ENCODE measurements around the gene TET2. TPM values are rescaled to one million over a fixed set of nuclear protein-coding genes. Genes with fewer than 3 reads are reported as not detected.

Gene TET2
- total RNA-seq, 1 donor from 2014 or later = 23.3 TPM

DNA sequence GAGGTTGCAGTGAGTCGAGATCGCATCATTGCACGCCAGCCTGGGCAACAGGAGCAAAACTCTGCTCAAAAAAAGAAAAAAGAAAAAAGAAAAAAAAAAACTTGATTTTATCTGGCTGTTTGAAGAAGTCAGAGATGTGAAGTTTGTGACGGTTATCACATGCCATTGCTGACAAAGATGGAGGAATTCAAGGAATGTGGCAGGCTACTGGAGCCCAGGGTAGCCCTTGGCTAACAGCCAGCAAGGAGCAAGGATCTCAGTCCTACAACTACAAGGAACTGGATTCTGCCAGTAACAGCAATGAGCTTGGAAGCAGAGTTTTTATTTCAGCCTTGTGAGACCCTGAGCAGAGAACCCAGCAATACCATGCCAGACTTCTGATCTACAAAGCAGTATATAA lies 24.3 kb upstream of the TET2 start:
- TF ChIP-seq, protein P1, sequence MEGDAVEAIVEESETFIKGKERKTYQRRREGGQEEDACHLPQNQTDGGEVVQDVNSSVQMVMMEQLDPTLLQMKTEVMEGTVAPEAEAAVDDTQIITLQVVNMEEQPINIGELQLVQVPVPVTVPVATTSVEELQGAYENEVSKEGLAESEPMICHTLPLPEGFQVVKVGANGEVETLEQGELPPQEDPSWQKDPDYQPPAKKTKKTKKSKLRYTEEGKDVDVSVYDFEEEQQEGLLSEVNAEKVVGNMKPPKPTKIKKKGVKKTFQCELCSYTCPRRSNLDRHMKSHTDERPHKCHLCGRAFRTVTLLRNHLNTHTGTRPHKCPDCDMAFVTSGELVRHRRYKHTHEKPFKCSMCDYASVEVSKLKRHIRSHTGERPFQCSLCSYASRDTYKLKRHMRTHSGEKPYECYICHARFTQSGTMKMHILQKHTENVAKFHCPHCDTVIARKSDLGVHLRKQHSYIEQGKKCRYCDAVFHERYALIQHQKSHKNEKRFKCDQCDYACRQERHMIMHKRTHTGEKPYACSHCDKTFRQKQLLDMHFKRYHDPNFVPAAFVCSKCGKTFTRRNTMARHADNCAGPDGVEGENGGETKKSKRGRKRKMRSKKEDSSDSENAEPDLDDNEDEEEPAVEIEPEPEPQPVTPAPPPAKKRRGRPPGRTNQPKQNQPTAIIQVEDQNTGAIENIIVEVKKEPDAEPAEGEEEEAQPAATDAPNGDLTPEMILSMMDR (conservative IDR thresholded peaks at IDR 0.05) = no peak
- no peaks in the 10 kb centered on the region for H3K36me3 Mint-ChIP-seq (ENCODE audit: low read depth)
- no peaks in the 10 kb centered on the region for H3K9me3 Mint-ChIP-seq
- peaks cover 3% of the 10 kb centered on the region for H3K27me3 Mint-ChIP-seq (ENCODE audit: low read depth)
- DNase-seq (ENCODE audit: low read depth, low spot score) = no peak
- H3K27ac Mint-ChIP-seq (ENCODE audit: unreplicated experiment) = no peak overlapping the region
- H3K4me1 Mint-ChIP-seq = no peaks in the 10 kb centered on the region
- no peak overlapping the region for H3K4me3 Mint-ChIP-seq

DNA sequence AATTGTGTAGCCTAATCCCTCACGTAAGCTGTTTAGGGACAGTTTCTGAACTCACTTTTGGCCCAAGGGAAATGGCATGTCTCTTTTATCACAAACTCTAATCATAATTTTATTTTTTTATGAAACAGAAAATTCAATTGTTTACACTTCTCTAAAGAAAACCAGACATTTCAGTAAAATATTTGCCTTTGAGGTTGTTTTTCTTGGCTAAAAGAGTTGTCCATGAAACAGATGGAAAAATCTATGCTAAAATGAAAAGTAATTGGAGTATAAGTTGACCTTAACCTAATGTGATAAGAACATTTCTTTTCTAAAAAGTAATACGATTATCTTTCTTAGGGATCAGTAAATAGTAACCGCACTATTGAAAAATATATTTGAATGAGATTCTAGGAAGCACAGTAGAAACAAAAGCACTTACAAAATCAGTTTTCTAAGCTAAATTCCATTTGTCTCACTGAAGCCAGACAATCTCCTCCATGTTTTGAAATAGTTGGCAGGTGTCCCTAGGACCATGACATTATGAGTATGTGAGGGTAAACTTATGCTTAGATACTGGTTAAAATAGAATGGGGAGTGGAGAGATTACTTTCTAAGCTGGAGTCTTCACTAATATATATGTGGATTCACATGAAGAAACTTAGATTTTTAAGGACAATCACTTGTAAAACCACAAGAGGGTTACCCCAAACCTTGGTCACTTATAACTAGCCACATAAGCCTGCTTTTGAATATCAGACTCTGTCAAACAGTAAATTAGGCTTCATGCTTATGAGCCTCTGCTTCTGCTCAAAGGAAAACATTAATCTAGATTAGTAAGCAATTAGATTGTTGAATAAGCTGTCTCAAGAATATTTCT lies 20.1 kb upstream of the TET2 start:
- Mint-ChIP-seq H3K27me3 (ENCODE audit: low read depth) (no peaks in the 10 kb centered on the region), H3K4me1 (no peaks in the 10 kb centered on the region), H3K9me3 (no peaks in the 10 kb centered on the region)

DNA sequence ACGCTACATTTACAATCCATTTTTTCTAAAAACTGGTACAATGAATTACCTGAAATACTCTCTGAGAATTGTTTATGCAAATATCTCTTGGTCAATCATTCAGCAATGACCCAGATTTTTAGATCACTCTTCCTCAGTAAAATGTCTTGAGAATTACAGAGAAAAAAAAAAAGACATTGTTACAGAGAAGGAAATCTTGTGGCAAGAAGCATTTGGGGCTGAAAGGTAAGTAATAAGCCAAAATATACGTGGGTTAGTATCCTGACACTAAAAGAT lies 19.6 kb upstream of the TET2 start:
- Mint-ChIP-seq H3K4me1 (no peaks in the 10 kb centered on the region), H3K9me3 (no peaks in the 10 kb centered on the region), H3K27me3 (ENCODE audit: low read depth) (no peaks in the 10 kb centered on the region), H3K36me3 (ENCODE audit: low read depth) (no peaks in the 10 kb centered on the region), H3K27ac (ENCODE audit: unreplicated experiment) (no peak overlapping the region), H3K4me3 (no peak overlapping the region)
- TF ChIP-seq, protein P1 (conservative IDR thresholded peaks at IDR 0.05) = no peak
- no peak for DNase-seq (ENCODE audit: low read depth, low spot score)

More for the DNA sequence above, 20.1 kb upstream of the TET2 start:
- no peak overlapping the region for H3K27ac Mint-ChIP-seq (ENCODE audit: unreplicated experiment)
- no peak overlapping the region for H3K4me3 Mint-ChIP-seq
- TF ChIP-seq, protein P1 (conservative IDR thresholded peaks at IDR 0.05) = no peak
- no peak for DNase-seq (ENCODE audit: low read depth, low spot score)
- no peaks in the 10 kb centered on the region for H3K36me3 Mint-ChIP-seq (ENCODE audit: low read depth)

DNA sequence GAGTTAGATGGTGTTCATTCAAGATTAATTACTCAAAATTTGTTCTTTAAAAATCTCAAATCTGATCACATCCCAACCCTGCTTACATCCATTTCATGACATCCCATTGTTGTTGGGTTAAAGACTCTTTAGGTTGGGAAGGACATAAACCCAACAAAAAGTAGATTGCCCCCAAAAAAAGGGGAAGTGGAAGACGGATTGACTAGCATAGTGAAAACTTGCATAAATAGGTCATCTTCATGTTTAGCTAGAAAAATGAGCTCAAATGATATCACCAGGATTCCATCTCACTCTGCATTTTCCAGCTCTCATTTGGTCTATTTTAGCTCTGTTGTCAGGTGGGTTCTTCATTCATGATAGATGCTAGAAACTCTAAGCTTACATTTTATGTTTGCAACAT lies 18.5 kb upstream of the TET2 start:
- Mint-ChIP-seq H3K27me3 (ENCODE audit: low read depth) (no peaks in the 10 kb centered on the region), H3K4me1 (no peaks in the 10 kb centered on the region), H3K4me3 (no peak overlapping the region), H3K9me3 (no peaks in the 10 kb centered on the region), H3K27ac (ENCODE audit: unreplicated experiment) (no peak overlapping the region), H3K36me3 (ENCODE audit: low read depth) (no peaks in the 10 kb centered on the region)
- TF ChIP-seq, protein P1 (conservative IDR thresholded peaks at IDR 0.05) = no peak
- DNase-seq (ENCODE audit: low read depth, low spot score) = no peak

DNA sequence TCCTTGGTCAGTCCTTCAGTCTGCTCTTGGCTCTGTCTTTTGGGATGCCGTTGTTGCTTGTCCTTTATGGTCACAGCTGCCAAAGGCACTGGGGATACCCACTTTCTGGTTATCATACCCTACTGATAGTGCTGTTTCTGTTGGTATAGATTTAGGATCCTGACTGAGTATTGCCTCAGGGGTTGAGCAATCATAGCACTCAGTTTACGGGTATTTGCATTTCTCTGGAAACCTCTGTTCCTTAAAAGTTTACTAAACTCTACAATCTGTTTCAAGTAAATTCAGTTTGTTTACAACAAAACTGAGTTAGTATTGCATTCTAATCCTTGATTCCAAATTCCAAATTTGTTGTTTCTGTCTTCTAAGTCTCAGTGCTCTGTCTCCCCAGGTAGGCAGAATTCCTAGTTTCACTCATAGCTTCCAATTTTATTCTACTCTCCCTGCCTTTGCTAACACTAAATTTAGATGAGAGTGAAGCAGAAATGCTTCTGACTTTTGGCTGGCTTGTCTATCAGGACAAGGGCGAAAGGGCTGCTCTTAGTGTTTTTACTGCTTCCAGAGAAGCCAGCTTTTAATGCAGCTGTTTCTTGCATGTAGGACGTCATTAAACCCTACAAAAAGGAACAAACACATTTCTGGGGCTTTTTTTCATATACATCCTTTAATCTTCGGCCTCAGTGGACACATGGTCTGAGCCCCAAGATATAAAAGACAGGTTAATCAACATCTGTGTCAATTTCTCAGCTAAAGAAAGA lies 17.2 kb upstream of the TET2 start:
- TF ChIP-seq, protein P1 (conservative IDR thresholded peaks at IDR 0.05) = no peak
- Mint-ChIP-seq H3K4me1 (no peaks in the 10 kb centered on the region), H3K36me3 (ENCODE audit: low read depth) (no peaks in the 10 kb centered on the region), H3K4me3 (no peak overlapping the region), H3K27ac (ENCODE audit: unreplicated experiment) (no peak overlapping the region), H3K9me3 (no peaks in the 10 kb centered on the region), H3K27me3 (ENCODE audit: low read depth) (no peaks in the 10 kb centered on the region)
- no peak for DNase-seq (ENCODE audit: low read depth, low spot score)
